LNCaP clone FGC (cell line): ENCODE measurements around the gene GDF2.
A peak's percentile ranks its signal among the peaks of the same experiment; 100 is the strongest.

ENCODE experiments used
- DNase-seq: peaks from one replicate; pipeline ENCODE4 v3.0.0-alpha.2; 2011; ENCODE audit warnings: low read depth
- H3K4me3 ChIP-seq: 2 replicates; pipeline ENCODE4 v1.5.1; 2011; ENCODE audit warnings: mild to moderate bottlenecking, low read depth, low read length, control low read depth
- TF ChIP-seq, protein P1 (sequence below): IDR thresholded peaks from 2 replicates; pipeline ENCODE4 v1.5.1; 2012; ENCODE audit warnings: mild to moderate bottlenecking; ENCODE audit not compliant: control insufficient read depth, insufficient read depth; ENCODE audit errors: extremely low read depth

Gene GDF2

DNA sequence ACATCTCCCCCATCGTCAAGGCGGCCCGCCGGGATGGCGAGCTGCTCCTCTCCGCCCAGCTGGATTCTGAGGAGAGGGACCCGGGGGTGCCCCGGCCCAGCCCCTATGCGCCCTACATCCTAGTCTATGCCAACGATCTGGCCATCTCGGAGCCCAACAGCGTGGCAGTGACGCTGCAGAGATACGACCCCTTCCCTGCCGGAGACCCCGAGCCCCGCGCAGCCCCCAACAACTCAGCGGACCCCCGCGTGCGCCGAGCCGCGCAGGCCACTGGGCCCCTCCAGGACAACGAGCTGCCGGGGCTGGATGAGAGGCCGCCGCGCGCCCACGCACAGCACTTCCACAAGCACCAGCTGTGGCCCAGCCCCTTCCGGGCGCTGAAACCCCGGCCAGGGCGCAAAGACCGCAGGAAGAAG, 12.2 kb upstream of the GDF2 start:
- no peak overlapping the region for H3K4me3 ChIP-seq
- DNase-seq: no peak
- TF ChIP-seq, protein P1, sequence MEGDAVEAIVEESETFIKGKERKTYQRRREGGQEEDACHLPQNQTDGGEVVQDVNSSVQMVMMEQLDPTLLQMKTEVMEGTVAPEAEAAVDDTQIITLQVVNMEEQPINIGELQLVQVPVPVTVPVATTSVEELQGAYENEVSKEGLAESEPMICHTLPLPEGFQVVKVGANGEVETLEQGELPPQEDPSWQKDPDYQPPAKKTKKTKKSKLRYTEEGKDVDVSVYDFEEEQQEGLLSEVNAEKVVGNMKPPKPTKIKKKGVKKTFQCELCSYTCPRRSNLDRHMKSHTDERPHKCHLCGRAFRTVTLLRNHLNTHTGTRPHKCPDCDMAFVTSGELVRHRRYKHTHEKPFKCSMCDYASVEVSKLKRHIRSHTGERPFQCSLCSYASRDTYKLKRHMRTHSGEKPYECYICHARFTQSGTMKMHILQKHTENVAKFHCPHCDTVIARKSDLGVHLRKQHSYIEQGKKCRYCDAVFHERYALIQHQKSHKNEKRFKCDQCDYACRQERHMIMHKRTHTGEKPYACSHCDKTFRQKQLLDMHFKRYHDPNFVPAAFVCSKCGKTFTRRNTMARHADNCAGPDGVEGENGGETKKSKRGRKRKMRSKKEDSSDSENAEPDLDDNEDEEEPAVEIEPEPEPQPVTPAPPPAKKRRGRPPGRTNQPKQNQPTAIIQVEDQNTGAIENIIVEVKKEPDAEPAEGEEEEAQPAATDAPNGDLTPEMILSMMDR: no peak

DNA sequence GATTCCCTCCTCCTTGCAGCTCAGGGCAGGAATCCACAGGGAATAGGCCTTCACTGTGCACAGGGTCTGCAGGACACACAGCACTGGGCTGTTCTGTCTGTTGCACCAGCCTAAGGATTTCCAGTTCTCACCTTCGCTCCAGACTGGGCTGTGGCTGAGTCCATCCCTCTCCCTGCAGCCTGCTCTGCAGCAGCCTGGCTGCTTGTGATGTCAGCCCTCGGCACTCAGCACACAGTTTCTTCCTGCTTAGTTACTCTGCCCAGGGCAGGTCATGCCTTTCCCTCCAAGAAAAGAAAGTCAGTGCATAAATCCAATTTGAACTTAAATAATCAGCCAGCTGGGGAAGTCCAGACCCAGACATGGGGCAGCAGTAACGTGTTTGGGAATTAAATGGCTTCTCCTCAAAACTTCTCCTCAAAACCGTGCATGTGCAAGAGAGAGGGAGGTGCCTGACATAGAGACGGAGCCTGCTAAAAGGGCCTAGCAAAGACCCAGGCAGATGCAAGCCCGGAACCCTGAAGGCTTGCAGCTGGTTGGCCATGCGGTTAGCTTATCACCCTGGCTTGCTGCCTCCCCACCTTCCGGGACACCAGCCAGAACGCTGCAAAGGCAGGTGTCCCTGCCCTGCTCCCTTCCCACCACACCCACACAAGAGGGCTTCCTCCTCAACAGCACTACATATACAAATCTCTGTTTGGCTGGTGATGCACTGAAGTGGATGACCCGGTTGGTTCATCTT, 10.9 kb upstream of the GDF2 start:
- DNase-seq: no peak

DNA sequence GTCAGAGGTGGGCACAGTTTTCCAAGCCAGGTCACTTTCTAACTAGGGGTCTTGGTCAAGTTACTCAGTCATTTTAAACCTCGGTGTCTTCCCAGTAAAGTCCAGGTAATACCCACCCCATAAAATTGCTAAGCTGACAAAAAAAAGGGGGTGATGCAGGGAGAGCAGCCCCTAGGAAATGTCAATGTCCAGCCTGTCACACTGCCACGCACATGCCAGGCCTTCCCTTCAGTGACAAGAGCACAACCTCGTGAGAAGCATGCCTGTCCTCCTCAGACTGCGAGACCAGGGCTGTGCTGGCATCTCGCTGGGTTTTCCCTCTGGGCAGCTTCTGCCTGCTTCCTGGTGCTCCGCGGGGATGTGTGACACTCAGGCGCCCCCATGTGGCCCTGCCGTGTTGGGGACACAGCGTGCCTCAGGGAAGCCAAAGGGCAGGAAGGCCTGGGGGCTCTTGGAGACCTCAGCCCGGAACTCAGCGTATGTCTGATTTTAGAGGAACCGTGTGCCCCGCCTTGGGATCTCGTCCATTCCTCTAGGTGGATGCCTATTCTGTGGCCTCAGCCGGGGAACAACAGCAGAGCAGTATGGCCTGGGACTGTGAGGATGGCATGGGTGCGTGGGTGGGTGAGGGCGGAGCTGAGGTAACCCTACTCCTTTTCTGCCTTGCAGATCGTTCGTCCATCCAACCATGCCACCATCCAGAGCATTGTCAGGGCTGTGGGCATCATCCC, 10.2 kb upstream of the GDF2 start:
- no peak overlapping the region for H3K4me3 ChIP-seq
- peak; percentile 56 for DNase-seq
- TF ChIP-seq, protein P1: peak; percentile 99

More for the DNA sequence above, 10.9 kb upstream of the GDF2 start:
- TF ChIP-seq, protein P1: no peak
- no peak overlapping the region for H3K4me3 ChIP-seq

DNA sequence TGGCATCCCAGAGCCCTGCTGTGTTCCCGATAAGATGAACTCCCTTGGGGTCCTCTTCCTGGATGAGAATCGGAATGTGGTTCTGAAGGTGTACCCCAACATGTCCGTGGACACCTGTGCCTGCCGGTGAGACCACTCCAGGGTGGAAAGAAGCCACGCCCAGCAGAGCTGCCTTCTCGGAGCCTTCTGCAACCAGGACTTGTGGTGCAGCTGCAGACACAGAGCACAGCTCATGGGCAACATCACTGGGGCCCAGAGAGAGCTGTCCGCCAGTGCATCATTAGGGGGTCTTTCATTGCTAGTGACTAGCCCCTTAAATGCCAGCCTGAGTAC, 9.6 kb upstream of the GDF2 start:
- TF ChIP-seq, protein P1: no peak
- no peak for DNase-seq
- no peak overlapping the region for H3K4me3 ChIP-seq

DNA sequence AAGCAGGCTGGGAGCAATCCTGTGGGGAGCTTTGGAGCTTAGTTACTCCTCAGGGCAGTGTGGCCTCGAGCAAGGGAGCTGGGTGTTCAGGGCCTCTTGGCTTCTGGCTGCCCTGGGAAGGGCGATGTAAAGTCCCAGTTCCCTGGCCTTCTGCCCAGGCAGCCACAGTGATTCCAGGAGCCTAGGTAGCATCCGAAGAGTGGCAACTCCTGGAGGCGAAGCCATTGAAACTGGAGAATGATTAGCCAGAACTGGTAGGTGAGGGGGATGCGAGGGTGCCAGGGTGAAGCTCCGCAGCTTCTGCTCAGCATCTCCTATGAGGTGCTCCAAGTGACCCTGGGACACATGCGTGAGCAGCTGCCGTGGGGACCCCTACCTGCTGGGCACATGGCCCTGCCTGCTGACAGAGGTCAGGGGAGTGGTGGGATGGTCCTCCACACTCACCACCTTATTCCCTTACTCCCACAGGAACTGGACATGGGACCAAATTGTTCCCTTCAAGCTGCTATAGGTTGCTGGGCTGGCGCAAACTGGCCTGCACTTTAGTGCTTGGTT, 7.8 kb upstream of the GDF2 start:
- DNase-seq: no peak
- TF ChIP-seq, protein P1: no peak
- no peak overlapping the region for H3K4me3 ChIP-seq

DNA sequence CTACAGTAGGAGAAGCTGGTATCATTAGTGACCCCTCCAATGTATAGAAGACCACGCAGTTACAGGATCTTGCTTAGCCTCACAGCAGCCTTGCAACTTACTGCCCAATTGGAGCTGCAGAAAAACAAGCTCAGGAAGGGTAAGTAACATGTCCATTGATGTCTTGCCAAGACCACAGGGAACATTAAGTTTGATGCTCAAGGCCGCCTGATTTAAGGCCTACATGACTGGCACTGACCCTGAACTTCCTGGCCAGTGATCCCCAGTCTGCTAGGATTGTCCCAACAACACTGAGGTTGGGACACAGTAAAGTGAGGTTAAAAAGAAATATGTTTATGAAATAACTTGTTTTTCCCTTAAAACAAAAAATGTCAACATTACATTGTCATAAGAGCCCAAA, 6.8 kb upstream of the GDF2 start:
- H3K4me3 ChIP-seq: no peak overlapping the region
- no peak for DNase-seq
- TF ChIP-seq, protein P1: no peak
